Fibroblast of skin of back (primary cell): ENCODE measurements around the gene HLA-DQB2. TPM values are rescaled to one million over a fixed set of nuclear protein-coding genes. Genes with fewer than 3 reads are reported as not detected.
A peak's percentile ranks its signal among the peaks of the same experiment; 100 is the strongest.
"Not testable (repeated sequence)": the region's sequence is repeated elsewhere in the genome, so short reads cannot be mapped to it uniquely, and the experiment has no call there.

Experiments used
- DNase-seq: peaks from one replicate; pipeline ENCODE4 v3.0.0-alpha.2; 2013
- polyA plus RNA-seq, 2 experiments: library from polyadenylated mRNA; unstranded; fragments of 120-200 nt; gene quantifications; one replicate each; pipeline ENCODE4 v1.2.1, GENCODE V29; 2013; ENCODE audit not compliant: insufficient read length in 2 of 2

Gene HLA-DQB2
- polyA plus RNA-seq (2013, experiment 1 of 2; ENCODE audit: insufficient read length) = not detected
- not detected for polyA plus RNA-seq (2013, experiment 2 of 2; ENCODE audit: insufficient read length)

DNA sequence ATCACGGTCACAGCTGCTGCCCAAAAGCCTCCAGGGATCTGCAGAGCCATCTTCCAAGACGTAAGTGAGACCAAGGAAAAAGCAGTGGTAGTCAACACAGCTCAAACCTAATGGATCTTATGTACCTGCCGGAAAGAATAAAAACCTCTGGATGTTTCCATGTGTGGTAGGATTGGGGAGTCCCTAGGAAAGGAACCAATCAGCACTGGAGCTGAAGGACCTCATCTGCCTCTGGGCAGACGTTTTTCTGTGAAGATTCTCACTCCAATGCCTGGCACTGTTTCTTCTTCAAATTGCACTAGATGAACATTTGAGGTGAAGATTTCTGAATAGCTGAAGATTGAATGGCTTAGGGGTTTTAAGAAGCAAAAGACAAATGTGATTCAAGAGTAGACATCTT is at the start of gene HLA-DQB2:
HLA-DQB2 (minus strand) TSS at position 112 of the 400 bp plus-strand sequence; CDS start at position 50, 62 bp downstream.
- DNase-seq = no peak

DNA sequence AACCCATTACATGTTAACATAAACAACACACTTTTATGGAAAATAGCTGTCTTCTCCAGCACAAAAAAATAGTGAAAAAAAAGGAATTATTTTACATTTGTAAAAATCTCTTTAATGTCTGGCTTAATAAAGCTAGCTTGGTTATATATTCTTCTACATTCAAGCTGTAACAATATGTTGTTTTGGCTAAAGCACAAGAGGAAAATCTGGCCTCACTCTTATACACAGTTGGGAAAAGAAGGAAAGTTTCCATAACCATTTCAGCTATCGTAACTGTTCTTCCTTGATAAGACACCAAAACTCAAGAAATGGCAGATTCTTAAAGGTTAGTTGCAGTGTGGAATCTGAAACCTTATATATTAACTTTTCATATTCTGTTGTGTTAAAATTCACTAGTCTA is 45.8 kb upstream of the HLA-DQB2 start:
- no peak for DNase-seq

DNA sequence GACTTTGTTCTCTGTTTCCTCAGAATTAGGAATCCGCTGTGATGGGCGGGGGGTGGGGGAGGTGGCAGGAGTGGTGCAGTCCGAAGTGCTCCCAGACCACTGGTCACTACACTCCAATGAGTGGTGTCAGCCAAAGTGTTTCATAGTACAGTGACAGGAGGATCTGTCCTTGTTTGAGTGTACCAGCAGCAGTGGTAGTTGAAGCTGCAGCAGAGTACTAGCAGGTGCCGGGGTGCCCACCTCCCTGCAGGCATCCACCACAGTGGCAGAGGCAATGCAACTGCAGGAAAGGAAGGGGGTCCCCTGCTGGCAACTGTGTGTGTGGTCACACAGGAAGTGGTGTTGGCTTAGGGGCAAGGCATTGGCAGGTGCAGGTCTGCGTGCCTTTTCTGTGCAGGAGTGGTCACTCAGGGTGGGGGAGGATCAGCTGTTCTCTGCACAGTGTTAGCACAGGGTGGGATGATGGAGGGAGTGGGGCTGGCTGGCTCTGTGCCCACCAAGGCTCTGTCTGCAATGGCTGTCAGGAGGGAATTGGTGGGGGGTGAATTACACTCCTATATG is 43.8 kb upstream of the HLA-DQB2 start:
- DNase-seq = no peak

DNA sequence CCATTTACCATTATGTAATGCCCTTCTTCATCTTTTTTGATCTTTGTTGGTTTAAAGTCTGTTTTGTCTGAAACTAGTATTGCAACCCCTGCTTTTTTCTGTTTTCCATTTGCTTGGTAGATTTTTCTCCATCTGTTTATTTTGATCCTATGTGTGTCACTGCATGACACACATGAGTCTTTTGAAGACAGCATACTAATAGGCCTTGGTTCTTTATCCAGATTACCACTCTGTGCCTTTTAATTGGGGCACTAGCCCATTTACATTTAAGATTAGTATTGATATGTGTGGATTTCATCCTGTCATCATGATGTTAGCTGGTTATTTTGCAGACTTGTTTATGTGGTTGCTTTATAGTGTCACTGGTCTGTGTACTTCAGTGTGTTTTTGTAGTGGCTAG is 42.1 kb upstream of the HLA-DQB2 start:
- DNase-seq = not testable (repeated sequence)

DNA sequence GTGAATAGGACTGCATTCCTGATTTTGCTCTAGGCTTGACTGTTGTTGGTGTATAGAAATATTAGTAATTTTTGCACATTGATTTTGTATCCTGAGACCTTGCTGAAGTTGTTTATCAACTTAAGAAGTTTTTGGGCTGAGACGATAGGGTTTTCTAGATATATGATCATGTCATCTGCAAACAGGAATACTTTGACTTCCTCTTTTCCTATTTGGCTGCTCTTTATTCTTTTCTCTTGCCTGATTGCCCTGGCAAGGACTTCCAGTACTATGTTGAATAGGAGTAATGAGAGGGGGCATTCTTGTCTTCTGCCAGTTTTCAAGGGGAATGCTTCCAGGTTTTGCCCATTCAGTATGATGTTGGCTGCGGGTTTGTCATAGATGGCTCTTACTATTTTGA is 40.1 kb upstream of the HLA-DQB2 start:
- no peak for DNase-seq

DNA sequence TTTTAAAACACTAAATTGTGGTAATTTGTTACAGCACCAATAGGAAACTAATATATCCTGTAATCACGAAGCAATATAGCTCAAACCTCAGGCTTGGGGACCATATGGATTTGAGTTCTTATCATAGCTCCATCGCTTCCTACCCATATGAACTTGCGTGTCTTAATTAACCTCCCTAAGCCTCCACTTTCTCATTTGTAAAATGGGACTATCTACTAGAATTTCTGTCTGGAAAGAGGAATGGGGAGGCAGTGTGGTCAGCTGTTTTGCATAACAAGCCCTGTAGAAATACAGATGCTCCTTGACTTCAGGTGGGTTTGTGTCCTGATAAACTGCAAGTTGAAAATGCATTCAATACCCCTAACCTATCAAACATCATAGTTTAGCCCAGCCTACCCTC is 36.4 kb upstream of the HLA-DQB2 start:
- no peak for DNase-seq

DNA sequence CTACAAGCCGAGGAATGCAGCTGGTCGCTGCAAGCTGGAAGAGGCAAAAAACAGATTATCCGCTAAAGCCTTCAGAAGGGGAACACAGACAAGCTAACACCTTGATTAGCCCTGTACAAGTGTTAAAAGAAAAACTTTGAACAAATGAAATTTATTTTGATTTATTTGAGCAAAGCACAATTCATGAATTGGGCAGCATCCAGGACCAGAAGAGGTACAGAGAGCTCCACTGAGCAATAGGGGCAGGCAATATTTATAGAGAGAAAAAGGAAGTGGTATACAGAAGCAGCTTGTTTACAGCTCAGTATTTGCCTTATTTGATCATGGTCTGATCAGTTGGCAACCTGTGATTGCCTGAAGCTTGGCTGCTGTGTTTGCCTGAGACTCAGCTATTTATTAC is 35.8 kb upstream of the HLA-DQB2 start:
- DNase-seq = no peak

DNA sequence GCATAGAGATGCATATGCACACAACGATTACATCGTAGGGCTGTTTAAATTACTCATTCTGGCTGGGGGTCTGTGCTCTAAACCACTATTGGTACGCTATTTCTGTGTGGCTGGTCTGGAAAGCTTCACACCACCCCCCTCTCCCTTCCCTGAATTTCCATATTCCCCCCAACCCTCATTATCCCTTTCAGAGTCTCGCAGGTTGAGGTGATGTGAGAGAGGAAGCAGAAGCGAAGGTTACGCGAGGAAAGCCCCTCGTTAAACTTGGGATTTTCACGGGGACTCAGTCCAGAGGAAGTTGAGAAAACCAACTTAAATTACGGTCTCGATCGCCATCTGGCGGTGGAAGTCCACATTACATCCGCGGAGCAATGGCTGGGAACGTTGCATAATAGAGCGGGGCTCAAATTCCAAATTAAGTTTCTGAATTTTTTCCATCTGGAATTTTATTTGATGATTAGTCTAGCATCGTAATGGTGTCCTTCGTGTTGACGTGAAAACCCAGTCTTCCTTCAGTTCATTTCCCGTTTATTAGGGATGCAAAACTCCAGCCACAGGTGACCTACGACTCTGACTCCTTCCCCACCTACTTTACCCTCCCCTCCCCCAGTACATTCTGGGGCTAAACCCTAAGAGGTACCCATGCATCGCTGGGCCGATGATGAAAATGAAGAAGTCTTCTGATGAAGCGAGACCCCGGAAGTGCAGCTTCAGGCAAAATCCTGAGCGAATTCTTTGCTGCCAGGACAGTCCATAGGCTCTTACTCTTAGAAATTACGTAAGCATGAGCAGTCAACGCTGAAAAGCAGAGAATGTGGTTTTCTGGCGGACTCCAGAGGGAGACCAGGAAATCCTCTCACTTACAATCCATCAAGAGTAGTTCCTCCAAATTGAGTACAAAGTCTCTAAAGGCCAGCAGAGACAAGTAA is 33.8 kb upstream of the HLA-DQB2 start:
- peak; percentile 54 for DNase-seq

DNA sequence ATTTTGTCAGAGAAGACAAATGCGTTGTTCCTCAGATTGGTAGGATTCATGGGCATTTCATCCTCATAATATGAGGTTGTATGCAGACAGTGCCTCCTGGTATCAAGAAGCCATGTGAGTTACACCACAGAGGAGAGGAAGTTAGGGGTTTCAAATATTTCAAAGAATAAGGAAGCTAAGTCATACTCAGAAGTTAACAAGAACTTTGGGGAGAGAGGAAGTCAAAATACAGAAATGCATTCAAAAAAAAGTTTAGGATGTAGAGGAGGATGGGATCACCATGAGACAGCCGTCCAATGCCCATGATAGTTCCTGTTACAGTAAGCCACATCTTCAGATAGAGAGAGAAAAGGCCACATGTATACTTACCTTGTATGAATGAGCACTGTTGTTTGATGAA is 31.2 kb upstream of the HLA-DQB2 start:
- DNase-seq = no peak

DNA sequence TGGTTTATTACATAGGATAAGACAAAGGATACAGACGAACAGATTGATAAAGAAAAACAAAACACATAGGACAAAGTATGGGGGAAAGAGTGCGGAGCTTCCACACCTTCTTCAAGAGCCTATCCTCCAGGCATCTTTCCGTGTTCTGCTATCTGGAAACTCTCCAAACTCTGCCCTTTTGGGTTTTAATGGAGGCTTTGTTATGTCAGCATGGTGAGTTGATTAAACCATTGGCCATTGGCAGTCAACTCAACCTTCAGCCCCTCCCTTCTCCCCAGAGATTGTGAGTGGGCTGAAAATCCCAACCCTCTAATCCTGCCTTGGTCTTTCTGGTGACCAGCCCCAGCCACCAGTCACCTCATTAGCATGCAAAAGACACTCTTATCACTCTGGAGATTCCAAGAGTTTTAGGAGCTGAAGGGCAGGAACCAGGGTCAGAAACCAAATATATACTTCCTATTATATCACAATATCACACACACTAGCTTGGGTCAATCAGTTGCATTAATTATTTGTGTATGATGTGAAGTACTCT is 29.6 kb upstream of the HLA-DQB2 start:
- no peak for DNase-seq

DNA sequence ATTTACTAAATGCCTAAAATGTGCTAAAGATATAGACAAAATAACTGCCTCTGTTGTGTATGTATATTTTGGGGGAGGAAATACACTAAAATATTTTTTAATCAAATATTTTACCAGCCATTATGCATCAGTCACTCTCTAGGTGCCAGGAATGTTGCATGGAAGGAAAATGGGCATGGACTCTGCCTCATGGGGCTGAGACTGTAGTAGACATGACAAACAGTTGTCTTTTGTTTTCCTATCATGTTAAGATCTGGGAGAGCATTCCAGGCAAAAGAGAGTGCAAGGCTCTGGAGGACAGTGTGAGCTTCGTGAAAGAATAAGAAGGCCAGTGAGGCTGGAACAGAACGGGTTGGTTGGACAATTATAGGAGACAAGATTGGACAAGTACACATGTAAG is 27.0 kb upstream of the HLA-DQB2 start:
- DNase-seq = peak; percentile 48

DNA sequence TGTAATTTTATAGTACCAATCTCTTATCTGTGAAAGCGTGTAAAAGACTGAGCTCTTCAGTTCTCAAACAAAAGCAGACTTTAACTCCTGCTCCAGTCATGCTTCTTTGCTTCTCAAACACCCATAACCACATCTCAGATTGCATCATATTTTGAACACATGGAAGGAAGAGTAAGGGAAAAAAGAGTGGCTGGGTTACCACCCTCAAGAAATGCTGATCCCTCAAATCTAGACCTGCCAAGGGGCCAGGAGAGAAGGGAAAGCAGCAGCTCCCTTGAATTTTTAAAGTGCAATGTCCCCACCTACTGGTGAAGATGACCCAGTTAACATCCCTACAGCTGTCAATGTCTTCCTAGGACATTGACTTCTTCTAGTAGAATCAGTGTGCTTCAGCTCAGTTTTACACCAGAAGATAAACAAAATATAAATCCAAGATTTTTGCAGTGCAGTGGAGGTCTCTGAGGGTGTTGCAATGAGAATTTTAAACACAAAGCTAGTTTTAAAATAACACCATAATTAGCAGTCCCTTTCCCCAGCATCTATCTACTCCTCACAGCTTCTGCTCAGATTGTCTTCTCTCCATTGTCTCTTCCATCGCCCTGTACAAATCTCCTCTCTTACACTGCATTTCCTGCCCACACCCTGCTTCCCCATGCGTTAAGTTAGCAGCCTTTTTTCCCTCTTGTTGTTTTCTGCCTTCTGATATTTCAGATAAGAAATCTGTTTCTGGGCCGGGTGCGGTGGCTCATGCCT is 22.6 kb upstream of the HLA-DQB2 start:
- peak; percentile 53 for DNase-seq

DNA sequence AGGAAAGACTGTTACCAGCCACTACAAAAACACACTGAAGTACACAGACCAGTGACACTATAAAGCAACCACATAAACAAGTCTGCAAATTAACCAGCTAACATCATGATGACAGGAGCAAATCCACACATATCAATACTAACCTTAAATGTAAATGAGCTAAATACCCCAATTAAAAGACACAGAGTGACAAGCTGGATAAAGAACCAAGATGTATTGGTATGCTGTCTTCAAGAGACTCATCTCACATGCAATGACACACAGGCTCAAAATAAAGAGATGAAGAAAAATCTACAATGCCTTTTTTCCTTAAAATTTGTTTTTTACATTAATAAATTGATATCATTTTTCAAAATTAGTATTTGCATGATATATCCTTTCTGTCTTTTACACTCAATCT is 19.6 kb upstream of the HLA-DQB2 start:
- not testable (repeated sequence) for DNase-seq

DNA sequence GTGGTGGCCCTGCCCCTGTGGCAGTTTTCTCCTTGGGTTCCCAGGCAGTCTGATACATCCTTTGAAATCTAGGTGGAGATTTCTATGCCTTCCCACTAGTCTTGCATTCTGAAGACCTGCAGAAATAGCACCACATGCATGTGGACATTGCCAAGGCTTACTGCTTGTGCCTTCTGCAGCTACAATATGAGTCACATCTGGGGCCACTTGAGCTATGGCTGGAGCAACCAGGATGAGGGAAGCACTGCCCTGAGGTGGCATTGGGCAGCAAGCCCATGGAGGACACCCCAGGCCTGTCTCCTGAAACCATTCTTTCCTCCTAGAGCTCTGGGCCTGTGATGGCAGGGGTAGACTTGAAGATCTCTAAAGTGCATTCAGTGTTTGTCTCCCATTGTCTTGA is 15.7 kb upstream of the HLA-DQB2 start:
- DNase-seq = no peak

DNA sequence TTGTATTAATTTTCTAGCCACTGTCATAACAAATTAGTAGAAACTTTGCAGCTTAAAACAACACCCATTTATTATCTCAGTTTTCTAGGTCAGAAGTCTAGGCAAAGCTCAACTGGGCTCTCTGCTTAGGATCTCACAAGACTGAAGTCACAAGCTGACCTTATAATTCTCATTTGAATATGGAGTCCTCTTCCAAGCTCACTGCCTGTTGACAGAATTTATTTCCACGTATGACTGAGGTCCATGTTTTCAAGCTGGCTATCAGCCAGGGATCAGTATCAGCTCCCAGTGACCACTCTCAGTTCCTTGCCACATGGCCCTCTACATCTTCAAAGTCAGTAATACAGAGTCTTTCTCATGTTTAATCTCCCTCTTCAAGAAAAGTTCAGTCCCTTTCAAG is 11.7 kb upstream of the HLA-DQB2 start:
- DNase-seq = no peak

DNA sequence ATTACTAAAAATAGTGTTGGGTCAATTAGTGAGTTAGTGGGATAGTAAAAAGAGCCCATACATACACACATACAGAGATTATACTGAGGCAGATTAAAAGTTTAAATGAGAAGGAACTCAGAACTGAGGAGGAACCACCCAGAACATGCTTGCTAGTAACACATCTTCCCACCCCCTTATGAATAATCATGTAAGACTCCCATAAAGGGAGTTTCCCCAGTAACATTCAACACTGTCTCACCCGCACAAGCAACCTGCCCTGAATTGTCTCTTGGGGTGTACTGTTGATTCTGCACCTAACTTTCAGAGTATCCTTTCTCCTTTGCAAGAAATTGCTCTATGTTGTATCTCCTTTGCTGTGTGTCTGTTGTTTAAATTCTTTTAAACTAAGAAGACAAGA is 11.1 kb upstream of the HLA-DQB2 start:
- DNase-seq = no peak

DNA sequence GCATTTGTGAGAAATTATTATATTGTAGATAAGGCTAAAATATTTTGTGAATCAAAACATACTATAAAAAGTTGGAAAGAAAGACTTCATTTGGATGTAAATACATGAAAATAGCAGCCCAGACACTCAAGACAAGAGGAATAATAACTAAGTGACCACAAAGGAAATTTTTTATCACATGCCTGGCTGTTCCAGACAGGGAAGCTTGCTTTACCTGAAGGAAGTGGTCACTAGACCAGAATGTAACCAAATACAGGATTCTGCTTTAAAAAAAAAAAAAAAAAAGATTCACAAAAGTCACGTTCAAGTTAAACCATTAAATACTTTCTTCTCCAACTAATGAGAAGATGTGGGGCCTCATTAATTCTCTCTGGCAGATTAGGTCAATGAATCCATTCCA is 9.3 kb upstream of the HLA-DQB2 start:
- no peak for DNase-seq

DNA sequence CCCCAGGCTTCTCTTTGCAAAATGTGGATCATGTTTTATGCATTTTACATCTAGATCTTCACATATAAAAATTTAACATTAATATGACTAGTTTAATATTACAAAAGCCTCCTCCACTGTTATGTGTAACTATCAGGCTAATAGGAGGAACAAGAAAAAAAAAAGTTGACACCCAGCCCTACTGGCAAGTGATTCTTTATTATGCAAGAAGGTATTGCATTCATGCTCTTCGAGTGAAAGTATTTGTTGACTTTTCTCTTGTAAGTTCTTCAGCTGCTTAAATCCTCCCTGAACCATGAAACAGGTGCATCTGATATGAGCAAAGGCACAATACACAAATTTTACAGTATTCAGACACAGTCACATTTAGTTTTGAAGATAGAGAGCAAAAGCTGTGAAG is 716 bp upstream of the HLA-DQB2 start:
- DNase-seq = no peak

DNA sequence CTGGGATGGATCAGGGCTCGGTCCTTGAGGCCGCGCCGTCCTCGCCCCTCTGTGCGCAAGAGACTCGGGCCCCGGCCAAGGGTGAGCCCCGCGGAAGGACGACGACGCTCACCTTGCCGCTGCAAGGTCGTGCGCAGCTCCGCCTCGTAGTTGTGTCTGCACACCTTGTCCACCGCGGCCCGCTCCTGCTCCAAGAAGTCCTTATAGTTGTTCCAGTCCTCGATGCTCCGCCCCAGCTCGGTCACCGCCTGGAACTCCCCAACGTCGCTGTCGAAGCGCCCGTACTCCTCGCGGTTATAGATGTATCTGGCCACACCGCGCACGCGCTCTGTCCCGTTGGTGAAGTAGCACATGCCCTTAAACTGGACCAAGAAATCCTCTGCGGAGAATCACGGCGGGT is 1.8 kb downstream of the HLA-DQB2 start:
- no peak for DNase-seq

DNA sequence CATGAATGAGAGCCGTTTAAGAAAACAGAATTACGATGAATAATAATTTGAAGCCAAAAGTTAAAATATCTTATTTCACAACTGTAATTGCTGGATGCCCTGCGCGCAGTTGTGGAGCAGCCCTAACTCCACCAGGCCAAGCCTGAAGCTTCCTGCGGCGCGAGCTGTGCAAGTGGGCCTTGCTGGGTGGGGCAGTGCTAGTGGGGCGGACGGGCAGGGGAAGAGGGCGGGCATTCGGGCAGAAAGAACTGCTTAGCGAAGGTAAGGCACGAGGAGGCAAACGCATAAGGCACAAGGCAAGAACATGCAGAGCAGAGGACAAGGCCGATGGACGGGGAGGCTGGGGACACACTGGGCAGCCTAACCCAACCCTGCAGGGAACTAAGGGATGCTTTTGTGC is 2.3 kb downstream of the HLA-DQB2 start:
- no peak for DNase-seq

DNA sequence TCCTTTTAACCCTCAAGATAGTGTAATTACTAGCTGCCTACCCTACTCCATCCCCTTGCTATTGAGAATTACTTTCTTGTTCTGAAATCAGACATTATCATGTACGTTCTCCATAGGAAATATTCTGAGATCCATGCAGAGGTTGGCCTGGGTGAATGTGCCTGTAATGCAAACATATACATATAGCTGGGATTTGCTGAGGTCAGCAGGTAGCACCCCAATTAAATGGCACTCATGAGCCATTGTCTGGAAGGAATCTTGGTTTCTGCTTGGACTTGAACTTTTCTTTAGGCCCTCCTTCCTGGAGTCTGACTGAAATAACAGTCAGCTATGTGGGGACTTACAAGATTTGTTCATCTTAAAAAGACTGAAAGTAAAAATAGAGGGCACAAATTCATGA is 3.7 kb downstream of the HLA-DQB2 start:
- no peak for DNase-seq

DNA sequence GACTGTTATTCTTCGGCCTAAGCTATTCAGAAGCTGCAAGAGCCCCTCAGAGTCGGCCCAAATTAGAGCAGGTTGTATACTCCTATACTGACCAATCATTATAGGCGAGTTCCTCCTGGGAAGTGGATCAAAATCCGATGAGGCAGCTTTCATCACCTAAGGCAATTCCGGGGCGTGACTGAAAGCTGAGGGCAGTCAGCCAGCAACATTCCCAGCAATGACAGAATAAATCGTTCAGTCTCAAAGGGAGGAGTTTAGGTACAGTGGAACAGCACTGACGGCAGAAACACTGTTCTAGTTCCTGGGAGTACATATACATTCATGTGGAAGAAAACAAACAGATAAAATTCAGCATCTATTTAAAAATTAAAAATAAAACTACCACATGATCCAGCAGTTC is 10.8 kb downstream of the HLA-DQB2 start:
- DNase-seq = no peak

DNA sequence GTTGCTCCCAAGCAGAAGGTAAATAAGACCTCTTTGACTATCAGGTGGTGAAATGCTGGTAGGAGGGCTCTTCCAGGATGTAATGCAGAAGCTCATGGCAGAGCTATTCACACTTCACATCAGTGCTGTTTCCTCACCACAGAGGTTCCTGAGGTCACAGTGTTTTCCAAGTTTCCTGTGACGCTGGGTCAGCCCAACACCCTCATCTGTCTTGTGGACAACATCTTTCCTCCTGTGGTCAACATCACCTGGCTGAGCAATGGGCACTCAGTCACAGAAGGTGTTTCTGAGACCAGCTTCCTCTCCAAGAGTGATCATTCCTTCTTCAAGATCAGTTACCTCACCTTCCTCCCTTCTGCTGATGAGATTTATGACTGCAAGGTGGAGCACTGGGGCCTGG is 17.7 kb downstream of the HLA-DQB2 start:
- not testable (repeated sequence) for DNase-seq
